HEK293 (cell line): ENCODE results near the gene GRAMD1B.

Source experiments
- CTCF ChIA-PET: fragments of 350-600 bp; formaldehyde crosslinking; extraction: SDS; loops from one replicate; lab custom pipeline; 2021; ENCODE audit warnings: antibody characterized with exemption; lab: Yijun Ruan, JAX
- POLR2A ChIA-PET: fragments of 300-600 bp; formaldehyde crosslinking; extraction: SDS; loops from one replicate; lab custom pipeline; 2020; ENCODE audit warnings: antibody characterized with exemption, inconsistent platforms; lab: Yijun Ruan, JAX
- H3K27ac ChIP-seq: fragments of 200-500 bp; sonication (Bioruptor generic); 2 replicates; pipeline ENCODE4 v1.5.1; 2014; ENCODE audit warnings: low read depth, low read length, control low read depth, inconsistent platforms; ENCODE audit errors: extremely low read depth
- H3K36me3 ChIP-seq, 2 experiments: fragments of 200-500 bp in 1 of 2; sonication (Bioruptor generic) in 1 of 2; 1 replicate in 1 of 2; 2 replicates in 1 of 2; pipeline ENCODE4 v1.5.1; 2014 to 2017; ENCODE audit warnings: inconsistent platforms in 2 of 2, low read length in 2 of 2; ENCODE audit not compliant: control insufficient read depth in 2 of 2, insufficient read depth in 1 of 2
- H3K4me1 ChIP-seq: fragments of 200-500 bp; sonication (Bioruptor generic); 2 replicates; pipeline ENCODE4 v1.5.1; 2014; ENCODE audit warnings: mild to moderate bottlenecking, low read length, inconsistent platforms; ENCODE audit not compliant: control insufficient read depth, insufficient read depth
- H3K4me3 ChIP-seq: 2 replicates; pipeline ENCODE4 v1.5.1; 2011; ENCODE audit warnings: low read depth, mild to moderate bottlenecking, control low read depth, low read length, moderate library complexity
- H3K9me3 ChIP-seq: fragments of 200-500 bp; sonication (Bioruptor generic); 2 replicates; pipeline ENCODE4 v1.5.1; 2014; ENCODE audit warnings: low read depth, low read length, inconsistent platforms; ENCODE audit not compliant: control insufficient read depth, insufficient read depth
- EGR2 ChIP-seq: fragments of 450-650 bp; formaldehyde crosslinking; IDR thresholded peaks from 2 replicates; pipeline ENCODE4 v1.5.1; 2016; ENCODE audit warnings: low read depth, missing biosample characterization, missing genetic modification characterization
- GLIS1 ChIP-seq: fragments of 450-650 bp; formaldehyde crosslinking; IDR thresholded peaks from 2 replicates; pipeline ENCODE4 v1.5.1; 2016; ENCODE audit warnings: missing biosample characterization, missing genetic modification characterization
- HOXA7 ChIP-seq: sonication (generic); formaldehyde crosslinking; IDR thresholded peaks from 2 replicates; pipeline ENCODE4 v1.8.1; 2022; ENCODE audit warnings: missing genetic modification reagents, borderline replicate concordance
- KLF16 ChIP-seq: fragments of 450-650 bp; formaldehyde crosslinking; IDR thresholded peaks from 2 replicates; pipeline ENCODE4 v1.5.1; 2017; ENCODE audit warnings: missing biosample characterization, missing genetic modification characterization
- MZF1 ChIP-seq: fragments of 450-650 bp; formaldehyde crosslinking; IDR thresholded peaks from 2 replicates; pipeline ENCODE4 v1.5.1; 2017; ENCODE audit warnings: missing biosample characterization, missing genetic modification characterization, borderline replicate concordance
- ZBTB8A ChIP-seq: fragments of 450-650 bp; formaldehyde crosslinking; IDR thresholded peaks from 2 replicates; pipeline ENCODE4 v1.5.1; 2016; ENCODE audit warnings: missing biosample characterization, missing genetic modification characterization
- ZFP3 ChIP-seq: fragments of 450-650 bp; formaldehyde crosslinking; IDR thresholded peaks from 2 replicates; pipeline ENCODE4 v1.5.1; 2016; ENCODE audit warnings: low read depth, missing biosample characterization, missing genetic modification characterization
- ZNF10 ChIP-seq: fragments of 450-650 bp; formaldehyde crosslinking; IDR thresholded peaks from 2 replicates; pipeline ENCODE4 v1.5.1; 2017; ENCODE audit warnings: missing biosample characterization, missing genetic modification characterization
- ZNF112 ChIP-seq: fragments of 450-650 bp; formaldehyde crosslinking; IDR thresholded peaks from 2 replicates; pipeline ENCODE4 v1.5.0; 2017; ENCODE audit warnings: missing biosample characterization, missing genetic modification characterization
- ZNF121 ChIP-seq: fragments of 450-650 bp; formaldehyde crosslinking; IDR thresholded peaks from 2 replicates; pipeline ENCODE4 v1.5.1; 2016; ENCODE audit warnings: missing biosample characterization, missing genetic modification characterization
- ZNF138 ChIP-seq: fragments of 450-650 bp; formaldehyde crosslinking; IDR thresholded peaks from 2 replicates; pipeline ENCODE4 v1.5.1; 2016; ENCODE audit warnings: missing biosample characterization, missing genetic modification characterization, borderline replicate concordance
- ZNF324 ChIP-seq: fragments of 450-650 bp; formaldehyde crosslinking; IDR thresholded peaks from 2 replicates; pipeline ENCODE4 v1.5.1; 2016; ENCODE audit warnings: missing biosample characterization, missing genetic modification characterization
- ZNF335 ChIP-seq: fragments of 450-650 bp; formaldehyde crosslinking; conservative IDR thresholded peaks from 2 replicates; pipeline ENCODE4 v1.5.1; 2016; ENCODE audit warnings: missing biosample characterization, missing genetic modification characterization
- ZNF423 ChIP-seq: fragments of 450-650 bp; formaldehyde crosslinking; IDR thresholded peaks from 2 replicates; pipeline ENCODE4 v1.5.1; 2016; ENCODE audit warnings: missing biosample characterization, missing genetic modification characterization
- ZNF544 ChIP-seq: fragments of 450-650 bp; formaldehyde crosslinking; IDR thresholded peaks from 2 replicates; pipeline ENCODE4 v1.5.0; 2017; ENCODE audit warnings: missing biosample characterization, missing genetic modification characterization
- ZNF610 ChIP-seq: fragments of 450-650 bp; formaldehyde crosslinking; IDR thresholded peaks from 2 replicates; pipeline ENCODE4 v1.5.1; 2016; ENCODE audit warnings: missing biosample characterization, missing genetic modification characterization, borderline replicate concordance
- ZSCAN30 ChIP-seq: fragments of 450-650 bp; IDR thresholded peaks from 2 replicates; pipeline ENCODE4 v1.5.1; 2018; ENCODE audit warnings: missing biosample characterization, mild to moderate bottlenecking, missing genetic modification characterization, moderate library complexity
- TF ChIP-seq, protein P1 (sequence below): fragments of 450-650 bp; formaldehyde crosslinking; IDR thresholded peaks from 2 replicates; pipeline ENCODE4 v1.5.1; 2016; ENCODE audit warnings: missing biosample characterization, missing genetic modification characterization
- TF ChIP-seq, protein P2 (sequence below): fragments of 450-650 bp; formaldehyde crosslinking; IDR thresholded peaks from 2 replicates; pipeline ENCODE4 v1.5.1; 2016; ENCODE audit warnings: missing biosample characterization, missing genetic modification characterization
- TF ChIP-seq, protein P3 (sequence below): fragments of 450-650 bp; formaldehyde crosslinking; IDR thresholded peaks from 2 replicates; pipeline ENCODE4 v1.5.1; 2017; ENCODE audit warnings: missing biosample characterization, missing genetic modification characterization
- TF ChIP-seq, protein P4 (sequence below): fragments of 450-650 bp; formaldehyde crosslinking; IDR thresholded peaks from 2 replicates; pipeline ENCODE4 v1.5.1; 2016; ENCODE audit warnings: missing biosample characterization, missing genetic modification characterization
- TF ChIP-seq, protein P5 (sequence below): fragments of 450-650 bp; formaldehyde crosslinking; IDR thresholded peaks from 2 replicates; pipeline ENCODE4 v1.5.1; 2016; ENCODE audit warnings: missing biosample characterization, missing genetic modification characterization
- TF ChIP-seq, protein P6 (sequence below): fragments of 450-650 bp; formaldehyde crosslinking; IDR thresholded peaks from 2 replicates; pipeline ENCODE4 v1.5.1; 2017; ENCODE audit warnings: missing biosample characterization, missing genetic modification characterization

The GRAMD1B gene

DNA sequence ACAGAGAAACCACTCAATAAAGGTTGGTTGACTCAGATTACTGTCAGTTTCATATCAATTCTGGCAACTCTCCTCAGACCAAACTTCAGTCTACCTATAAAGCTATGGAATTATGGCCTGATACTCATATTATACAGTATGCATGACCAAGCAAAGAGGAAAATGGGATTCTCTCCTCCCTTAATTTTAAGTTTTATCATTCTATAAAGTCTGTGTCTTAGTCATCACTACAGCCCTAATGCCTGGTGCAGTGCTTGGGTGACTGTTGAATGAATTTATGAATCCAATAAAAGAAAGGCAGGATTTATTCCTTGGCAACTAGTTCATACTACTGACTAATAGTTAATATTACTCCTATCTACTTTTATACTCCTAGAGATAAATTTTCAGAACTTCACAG is 37.6 kb upstream of the GRAMD1B start:
- H3K4me1 ChIP-seq, result no peaks in the 10 kb centered on the region
- H3K4me3 ChIP-seq, result no peak overlapping the region
- no peak for TF ChIP-seq ZNF423 (tag by site-specific recombination)
- TF ChIP-seq ZNF138 (tag by site-specific recombination), result no peak
- TF ChIP-seq, protein P1, sequence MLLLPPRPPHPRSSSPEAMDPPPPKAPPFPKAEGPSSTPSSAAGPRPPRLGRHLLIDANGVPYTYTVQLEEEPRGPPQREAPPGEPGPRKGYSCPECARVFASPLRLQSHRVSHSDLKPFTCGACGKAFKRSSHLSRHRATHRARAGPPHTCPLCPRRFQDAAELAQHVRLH (tag by site-specific recombination), result no peak
- TF ChIP-seq ZNF112, result no peak
- no peaks in the 10 kb centered on the region for H3K36me3 ChIP-seq
- no peak overlapping the region for H3K27ac ChIP-seq
- POLR2A ChIA-PET, result no interaction called here
- CTCF ChIA-PET, result interaction anchor here (2.1 kb wide), 1 partner anchor 15 kb away, joined by 4 read pairs; no protein-coding TSS in a partner anchor
- no peaks in the 10 kb centered on the region for H3K9me3 ChIP-seq

DNA sequence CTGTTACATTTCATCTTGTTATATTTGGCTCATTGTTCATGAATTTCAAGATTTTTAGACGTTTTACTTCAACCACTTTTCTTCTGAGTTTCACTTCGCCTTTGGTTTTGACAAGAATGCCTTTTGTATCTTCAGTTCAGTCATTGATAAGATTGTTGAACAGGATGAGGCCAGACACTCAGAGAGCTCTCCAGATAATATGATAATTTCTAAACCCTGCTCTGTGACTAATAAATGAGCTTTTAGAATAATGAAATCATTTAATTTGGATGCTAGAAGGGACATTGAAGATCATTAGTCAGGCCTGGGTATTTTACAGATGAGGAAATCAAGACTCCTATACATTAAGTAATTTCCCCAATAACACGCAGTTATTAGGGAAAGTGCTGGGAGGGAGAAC is 37.2 kb upstream of the GRAMD1B start:
- POLR2A ChIA-PET, result no interaction called here
- Histone ChIP-seq H3K27ac (no peak overlapping the region), H3K4me3 (no peak overlapping the region), H3K4me1 (no peaks in the 10 kb centered on the region), H3K36me3 (no peaks in the 10 kb centered on the region), H3K9me3 (no peaks in the 10 kb centered on the region)
- CTCF ChIA-PET, result interaction anchor here (0.8 to 2.1 kb wide), 2 partner anchors 15 to 91 kb away, joined by 4 to 7 read pairs; no protein-coding TSS in a partner anchor
- TF ChIP-seq GLIS1 (tag by site-specific recombination), result no peak
- no peak for TF ChIP-seq KLF16 (tag by site-specific recombination)
- TF ChIP-seq, protein P2, sequence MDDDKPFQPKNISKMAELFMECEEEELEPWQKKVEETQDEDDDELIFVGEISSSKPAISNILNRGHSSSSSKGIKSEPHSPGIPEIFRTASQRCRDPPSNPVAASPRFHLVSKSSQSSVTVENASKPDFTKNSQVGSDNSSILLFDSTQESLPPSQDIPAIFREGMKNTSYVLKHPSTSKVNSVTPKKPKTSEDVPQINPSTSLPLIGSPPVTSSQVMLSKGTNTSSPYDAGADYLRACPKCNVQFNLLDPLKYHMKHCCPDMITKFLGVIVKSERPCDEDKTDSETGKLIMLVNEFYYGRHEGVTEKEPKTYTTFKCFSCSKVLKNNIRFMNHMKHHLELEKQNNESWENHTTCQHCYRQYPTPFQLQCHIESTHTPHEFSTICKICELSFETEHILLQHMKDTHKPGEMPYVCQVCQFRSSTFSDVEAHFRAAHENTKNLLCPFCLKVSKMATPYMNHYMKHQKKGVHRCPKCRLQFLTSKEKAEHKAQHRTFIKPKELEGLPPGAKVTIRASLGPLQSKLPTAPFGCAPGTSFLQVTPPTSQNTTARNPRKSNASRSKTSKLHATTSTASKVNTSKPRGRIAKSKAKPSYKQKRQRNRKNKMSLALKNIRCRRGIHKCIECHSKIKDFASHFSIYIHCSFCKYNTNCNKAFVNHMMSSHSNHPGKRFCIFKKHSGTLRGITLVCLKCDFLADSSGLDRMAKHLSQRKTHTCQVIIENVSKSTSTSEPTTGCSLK (tag by site-specific recombination), result no peak
- TF ChIP-seq ZNF610, result no peak
- TF ChIP-seq HOXA7, result no peak
- TF ChIP-seq, protein P3, sequence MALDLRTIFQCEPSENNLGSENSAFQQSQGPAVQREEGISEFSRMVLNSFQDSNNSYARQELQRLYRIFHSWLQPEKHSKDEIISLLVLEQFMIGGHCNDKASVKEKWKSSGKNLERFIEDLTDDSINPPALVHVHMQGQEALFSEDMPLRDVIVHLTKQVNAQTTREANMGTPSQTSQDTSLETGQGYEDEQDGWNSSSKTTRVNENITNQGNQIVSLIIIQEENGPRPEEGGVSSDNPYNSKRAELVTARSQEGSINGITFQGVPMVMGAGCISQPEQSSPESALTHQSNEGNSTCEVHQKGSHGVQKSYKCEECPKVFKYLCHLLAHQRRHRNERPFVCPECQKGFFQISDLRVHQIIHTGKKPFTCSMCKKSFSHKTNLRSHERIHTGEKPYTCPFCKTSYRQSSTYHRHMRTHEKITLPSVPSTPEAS (tag by site-specific recombination), result no peak
- TF ChIP-seq ZNF10 (tag by site-specific recombination), result no peak
- TF ChIP-seq ZNF544 (tag by site-specific recombination), result no peak
- TF ChIP-seq ZNF335 (tag by site-specific recombination), result no peak
- no peak for TF ChIP-seq ZBTB8A (tag by site-specific recombination)
- TF ChIP-seq, protein P4, sequence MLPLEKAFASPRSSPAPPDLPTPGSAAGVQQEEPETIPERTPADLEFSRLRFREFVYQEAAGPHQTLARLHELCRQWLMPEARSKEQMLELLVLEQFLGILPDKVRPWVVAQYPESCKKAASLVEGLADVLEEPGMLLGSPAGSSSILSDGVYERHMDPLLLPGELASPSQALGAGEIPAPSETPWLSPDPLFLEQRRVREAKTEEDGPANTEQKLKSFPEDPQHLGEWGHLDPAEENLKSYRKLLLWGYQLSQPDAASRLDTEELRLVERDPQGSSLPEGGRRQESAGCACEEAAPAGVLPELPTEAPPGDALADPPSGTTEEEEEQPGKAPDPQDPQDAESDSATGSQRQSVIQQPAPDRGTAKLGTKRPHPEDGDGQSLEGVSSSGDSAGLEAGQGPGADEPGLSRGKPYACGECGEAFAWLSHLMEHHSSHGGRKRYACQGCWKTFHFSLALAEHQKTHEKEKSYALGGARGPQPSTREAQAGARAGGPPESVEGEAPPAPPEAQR (tag by site-specific recombination), result no peak
- TF ChIP-seq, all 188 proteins: peak for 0

DNA sequence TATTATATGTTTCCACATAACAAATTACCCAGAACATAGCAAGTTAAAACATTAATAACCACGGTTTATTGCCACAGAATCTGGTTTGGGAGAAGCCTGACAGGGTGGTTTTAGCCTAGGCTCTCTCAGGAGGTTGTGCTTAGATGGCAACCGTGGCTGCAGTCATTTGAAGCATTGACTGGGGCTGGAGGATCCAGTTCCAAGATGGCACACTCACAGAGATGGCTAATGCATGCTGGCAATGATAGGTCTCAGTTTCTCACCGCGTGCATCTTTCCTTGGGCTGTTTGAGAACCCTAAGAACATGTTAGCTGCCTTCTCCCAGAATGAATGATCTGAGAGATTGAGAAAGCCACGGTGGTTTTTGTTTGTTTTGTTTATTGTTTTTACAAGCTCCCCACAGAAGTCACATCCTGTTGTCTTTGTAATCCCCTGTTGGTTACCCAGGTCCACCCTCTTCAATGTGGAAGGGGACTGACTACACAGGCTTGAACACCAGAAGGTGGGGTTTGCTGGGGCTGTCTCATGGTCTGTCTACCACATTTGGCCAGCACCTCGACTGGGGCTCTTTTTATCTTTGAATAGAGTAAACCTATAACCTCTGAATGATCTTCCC is 36.6 kb upstream of the GRAMD1B start:
- Histone ChIP-seq H3K4me1 (no peaks in the 10 kb centered on the region), H3K9me3 (no peaks in the 10 kb centered on the region), H3K4me3 (no peak overlapping the region), H3K36me3 (no peaks in the 10 kb centered on the region), H3K27ac (no peak overlapping the region)
- ChIA-PET CTCF (interaction anchor here (0.8 to 2.1 kb wide), 2 partner anchors 14 to 92 kb away, joined by 4 to 7 read pairs; no protein-coding TSS in a partner anchor), POLR2A (no interaction called here)
- TF ChIP-seq ZNF324 (tag by site-specific recombination) (no peak), ZNF544 (tag by site-specific recombination) (no peak), ZSCAN30 (tag by site-specific recombination) (no peak), EGR2 (no peak), MZF1 (no peak), ZFP3 (tag by site-specific recombination) (no peak), ZNF138 (tag by site-specific recombination) (no peak), ZNF121 (tag by site-specific recombination) (no peak), ZNF423 (tag by site-specific recombination) (no peak)
- TF ChIP-seq, protein P5, sequence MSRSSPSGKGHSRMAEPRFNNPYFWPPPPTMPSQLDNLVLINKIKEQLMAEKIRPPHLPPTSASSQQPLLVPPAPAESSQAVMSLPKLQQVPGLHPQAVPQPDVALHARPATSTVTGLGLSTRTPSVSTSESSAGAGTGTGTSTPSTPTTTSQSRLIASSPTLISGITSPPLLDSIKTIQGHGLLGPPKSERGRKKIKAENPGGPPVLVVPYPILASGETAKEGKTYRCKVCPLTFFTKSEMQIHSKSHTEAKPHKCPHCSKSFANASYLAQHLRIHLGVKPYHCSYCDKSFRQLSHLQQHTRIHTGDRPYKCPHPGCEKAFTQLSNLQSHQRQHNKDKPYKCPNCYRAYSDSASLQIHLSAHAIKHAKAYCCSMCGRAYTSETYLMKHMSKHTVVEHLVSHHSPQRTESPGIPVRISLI (tag by site-specific recombination), result no peak
- TF ChIP-seq, protein P6, sequence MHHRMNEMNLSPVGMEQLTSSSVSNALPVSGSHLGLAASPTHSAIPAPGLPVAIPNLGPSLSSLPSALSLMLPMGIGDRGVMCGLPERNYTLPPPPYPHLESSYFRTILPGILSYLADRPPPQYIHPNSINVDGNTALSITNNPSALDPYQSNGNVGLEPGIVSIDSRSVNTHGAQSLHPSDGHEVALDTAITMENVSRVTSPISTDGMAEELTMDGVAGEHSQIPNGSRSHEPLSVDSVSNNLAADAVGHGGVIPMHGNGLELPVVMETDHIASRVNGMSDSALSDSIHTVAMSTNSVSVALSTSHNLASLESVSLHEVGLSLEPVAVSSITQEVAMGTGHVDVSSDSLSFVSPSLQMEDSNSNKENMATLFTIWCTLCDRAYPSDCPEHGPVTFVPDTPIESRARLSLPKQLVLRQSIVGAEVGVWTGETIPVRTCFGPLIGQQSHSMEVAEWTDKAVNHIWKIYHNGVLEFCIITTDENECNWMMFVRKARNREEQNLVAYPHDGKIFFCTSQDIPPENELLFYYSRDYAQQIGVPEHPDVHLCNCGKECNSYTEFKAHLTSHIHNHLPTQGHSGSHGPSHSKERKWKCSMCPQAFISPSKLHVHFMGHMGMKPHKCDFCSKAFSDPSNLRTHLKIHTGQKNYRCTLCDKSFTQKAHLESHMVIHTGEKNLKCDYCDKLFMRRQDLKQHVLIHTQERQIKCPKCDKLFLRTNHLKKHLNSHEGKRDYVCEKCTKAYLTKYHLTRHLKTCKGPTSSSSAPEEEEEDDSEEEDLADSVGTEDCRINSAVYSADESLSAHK (tag by site-specific recombination), result no peak
